Hepatocyte (in vitro differentiated cells): ENCODE results near the gene LUC7L2. TPM values are rescaled to one million over a fixed set of nuclear protein-coding genes. Genes with fewer than 3 reads are reported as not detected.

Source experiments
- DNase-seq: peaks from one replicate; pipeline ENCODE4 v3.0.0-alpha.2; 2016; ENCODE audit warnings: low spot score
- H2AFZ ChIP-seq: fragments of 200-600 bp; sonication (generic); 2 replicates; pipeline ENCODE4 v1.6.0; 2016; ENCODE audit warnings: antibody characterized with exemption, mild to moderate bottlenecking
- H3K27ac ChIP-seq: fragments of 200-600 bp; sonication (generic); 2 replicates; pipeline ENCODE4 v1.5.1; 2016; ENCODE audit warnings: mild to moderate bottlenecking
- H3K27me3 ChIP-seq: fragments of 200-600 bp; sonication (generic); 2 replicates; pipeline ENCODE4 v1.6.1; 2016
- H3K36me3 ChIP-seq: fragments of 200-600 bp; sonication (generic); replicated peaks from 2 replicates; pipeline ENCODE4 v1.5.1; 2016; ENCODE audit warnings: low read depth; ENCODE audit not compliant: insufficient read depth
- H3K4me1 ChIP-seq: fragments of 200-600 bp; sonication (generic); 2 replicates; pipeline ENCODE4 v1.5.1; 2016; ENCODE audit warnings: mild to moderate bottlenecking, moderate library complexity; ENCODE audit not compliant: insufficient read depth
- H3K4me2 ChIP-seq: fragments of 200-600 bp; sonication (generic); 2 replicates; pipeline ENCODE4 v1.6.0; 2016
- H3K4me3 ChIP-seq: fragments of 200-600 bp; sonication (generic); 2 replicates; pipeline ENCODE4 v1.5.1; 2016; ENCODE audit warnings: mild to moderate bottlenecking
- H3K79me2 ChIP-seq: fragments of 200-600 bp; sonication (generic); 2 replicates; pipeline ENCODE4 v1.6.0; 2017; ENCODE audit warnings: mild to moderate bottlenecking
- H3K9me2 ChIP-seq: fragments of 200-600 bp; sonication (generic); replicated peaks from 2 replicates; pipeline ENCODE4 v1.6.0; 2017; ENCODE audit warnings: mild to moderate bottlenecking; ENCODE audit not compliant: insufficient read depth
- H3K9me3 ChIP-seq: fragments of 200-600 bp; sonication (generic); 2 replicates; pipeline ENCODE4 v1.5.1; 2016; ENCODE audit warnings: low read depth, mild to moderate bottlenecking
- H4K20me1 ChIP-seq: fragments of 200-600 bp; sonication (generic); 2 replicates; pipeline ENCODE4 v1.6.0; 2016; ENCODE audit warnings: mild to moderate bottlenecking; ENCODE audit not compliant: insufficient read depth, poor library complexity, severe bottlenecking
- CTCF ChIP-seq: fragments of 200-600 bp; sonication (generic); IDR thresholded peaks from 2 replicates; pipeline ENCODE4 v1.5.1; 2016; ENCODE audit warnings: antibody characterized with exemption, mild to moderate bottlenecking; ENCODE audit not compliant: poor library complexity
- EZH2 ChIP-seq: fragments of 200-600 bp; sonication (generic); IDR thresholded peaks from 2 replicates; pipeline ENCODE4 v1.6.1; 2016; ENCODE audit warnings: antibody characterized with exemption, mild to moderate bottlenecking, borderline replicate concordance
- EZH2phosphoT487 ChIP-seq: fragments of 200-600 bp; sonication (generic); IDR thresholded peaks from one replicate; pipeline ENCODE4 v1.6.1; 2018; ENCODE audit warnings: antibody characterized with exemption, mild to moderate bottlenecking, low read depth, moderate library complexity; ENCODE audit not compliant: unreplicated experiment, severe bottlenecking
- WGBS: methylation state at CpG from one replicate; pipeline ENCODE4 v1.1.6; 2016; ENCODE audit warnings: low lambda C conversion rate; ENCODE audit errors: missing lambda C conversion rate; 5-methylcytosine and 5-hydroxymethylcytosine counted together
- polyA plus RNA-seq: library from polyadenylated mRNA; unstranded; fragments of >200 nt; fragmentation: Nextera tagmentation; extraction: Ambion mirVana; gene quantifications from 2 replicates; pipeline ENCODE4 v1.2.1, GENCODE V29; 2016
- total RNA-seq: library from RNA; depleted of rRNA; stranded (reverse); fragments of >200 nt; gene quantifications from 2 replicates; pipeline ENCODE4 v1.2.3, GENCODE V29; 2014

The LUC7L2 gene
- total and polyA plus RNA-seq, 2 experiments from 2014 or later, result 68.6 to 76.4 TPM

DNA sequence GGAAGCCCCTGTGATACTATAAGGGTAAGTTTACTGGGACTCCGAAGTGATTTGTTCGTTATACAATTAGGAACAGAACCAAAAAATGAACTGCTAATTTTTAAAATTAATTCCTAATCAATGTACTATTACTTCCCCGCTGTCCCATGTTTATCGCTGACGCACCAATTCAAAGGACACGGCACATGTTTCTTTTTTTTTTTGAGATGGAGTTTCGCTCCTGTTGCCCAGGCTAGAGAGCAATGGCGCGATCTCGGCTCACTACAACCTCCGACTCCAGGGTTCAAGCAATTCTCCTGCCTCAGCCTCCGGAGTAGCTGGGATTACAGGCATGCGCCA is 20.0 kb upstream of the LUC7L2 start:
- H3K4me1 ChIP-seq, result no peaks in the 10 kb centered on the region
- TF ChIP-seq EZH2, result no peak
- no peak for TF ChIP-seq EZH2phosphoT487
- no peak for TF ChIP-seq CTCF
- no peaks in the 10 kb centered on the region for H4K20me1 ChIP-seq
- peak overlapping the region; percentile 68 for H3K4me2 ChIP-seq
- H3K36me3 ChIP-seq, result no peaks in the 10 kb centered on the region
- WGBS, result 96% methylated on average over 13 of the region's 13 CpGs
- no peaks in the 10 kb centered on the region for H3K9me3 ChIP-seq
- H3K27me3 ChIP-seq, result no peaks in the 10 kb centered on the region
- peaks cover 25% of the 10 kb centered on the region for H3K79me2 ChIP-seq
- H2AFZ ChIP-seq, result peak overlapping the region; percentile 94
- H3K27ac ChIP-seq, result peak overlapping the region; percentile 100
- H3K4me3 ChIP-seq, result peak overlapping the region; percentile 9
- no peak for DNase-seq
- H3K9me2 ChIP-seq, result no peaks in the 10 kb centered on the region

GRCh38 chr7:139340037-139340807 is 19.5 kb upstream of the LUC7L2 start:
- Histone ChIP-seq H3K9me2 (no peaks in the 10 kb centered on the region), H3K4me2 (peak overlapping the region; percentile 77), H4K20me1 (no peaks in the 10 kb centered on the region), H3K27me3 (no peaks in the 10 kb centered on the region), H3K4me3 (peak overlapping the region; percentile 49), H2AFZ (peak overlapping the region; percentile 94), H3K27ac (peak overlapping the region; percentile 100), H3K79me2 (peaks cover 26% of the 10 kb centered on the region), H3K9me3 (no peaks in the 10 kb centered on the region), H3K36me3 (no peaks in the 10 kb centered on the region), H3K4me1 (no peaks in the 10 kb centered on the region)
- DNase-seq, result peak; percentile 99
- TF ChIP-seq EZH2phosphoT487, result no peak
- no peak for TF ChIP-seq EZH2
- TF ChIP-seq CTCF, result peak; percentile 92
- WGBS, result 4% methylated on average over 66 of the region's 66 CpGs

GRCh38 chr7:139340808-139341057 is 19.0 kb upstream of the LUC7L2 start:
- peak overlapping the region; percentile 100 for H3K27ac ChIP-seq
- no peaks in the 10 kb centered on the region for H3K4me1 ChIP-seq
- no peak for DNase-seq
- H3K4me2 ChIP-seq, result peak overlapping the region; percentile 77
- TF ChIP-seq EZH2phosphoT487, result no peak
- no peak for TF ChIP-seq CTCF
- TF ChIP-seq EZH2, result no peak
- H3K27me3 ChIP-seq, result no peaks in the 10 kb centered on the region
- WGBS, result under 1% methylated on average over 9 of the region's 9 CpGs
- no peaks in the 10 kb centered on the region for H3K36me3 ChIP-seq
- H3K4me3 ChIP-seq, result peak overlapping the region; percentile 49
- no peaks in the 10 kb centered on the region for H3K9me2 ChIP-seq
- H4K20me1 ChIP-seq, result no peaks in the 10 kb centered on the region
- H3K79me2 ChIP-seq, result peaks cover 31% of the 10 kb centered on the region
- H3K9me3 ChIP-seq, result no peaks in the 10 kb centered on the region
- peak overlapping the region; percentile 80 for H2AFZ ChIP-seq
